ENCODE data around the gene LRBA. TPM values are rescaled to one million over a fixed set of nuclear protein-coding genes. Genes with fewer than 3 reads are reported as not detected.

Gene LRBA
- total and polyA plus RNA-seq, 2 of the 4 experiments (the other 2 are of a cell fraction), result 10.2 to 51.6 TPM

DNA sequence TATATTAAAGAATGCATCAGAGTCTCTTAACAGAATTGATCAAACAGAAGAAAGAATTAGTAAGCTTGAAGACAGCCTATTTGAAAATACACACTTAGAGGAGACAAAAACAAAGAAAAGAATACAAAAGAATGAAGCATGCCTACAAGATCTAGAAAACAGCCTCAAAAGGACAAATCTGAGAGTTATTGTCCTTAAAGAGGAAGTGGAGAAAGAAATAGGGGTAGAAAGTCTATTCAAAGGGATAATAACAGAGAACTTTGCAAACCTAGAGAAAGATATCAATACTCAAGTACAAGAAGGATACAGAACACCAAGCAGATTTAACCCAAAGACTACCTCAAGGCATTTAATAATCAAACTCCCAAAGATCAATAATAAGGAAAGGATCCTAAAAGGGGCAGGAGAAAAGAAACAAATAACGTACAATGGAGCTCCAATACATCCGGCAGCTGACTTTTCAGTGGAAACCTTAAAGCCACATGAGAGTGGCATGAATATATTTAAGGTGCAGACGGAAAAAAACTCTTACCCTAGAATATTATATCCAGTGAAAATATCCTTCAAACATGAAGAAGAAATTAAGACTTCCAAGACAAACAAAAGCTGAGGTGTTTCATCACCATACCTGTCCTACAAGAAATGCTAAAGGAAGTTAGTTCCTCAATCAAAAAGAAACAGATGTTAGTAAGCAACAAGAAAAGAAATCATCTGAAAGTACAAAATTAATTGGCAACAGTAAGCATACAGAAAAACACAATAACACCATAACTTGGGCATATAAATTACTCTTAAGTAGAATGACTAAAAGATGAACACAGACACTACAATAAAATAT is 36.1 kb downstream of the LRBA start:
- ChIA-PET CTCF (no interaction called here), POLR2A (ENCODE audit: unreplicated experiment) (no interaction called here)
- no peak overlapping the region for H3K14ac ChIP-seq (replicated peaks; ENCODE audit: low read depth, low read length)
- H3K27ac ChIP-seq (ENCODE audit: insufficient read depth, low read length), result no peak overlapping the region
- H2BK5ac ChIP-seq (ENCODE audit: low read depth, low read length, poor library complexity, severe bottlenecking), result no peak overlapping the region
- H3K9me3 ChIP-seq (ENCODE audit: control insufficient read depth, insufficient read depth, low read length), result no peaks in the 10 kb centered on the region
- H2BK20ac ChIP-seq (ENCODE audit: low read depth, low read length), result no peak overlapping the region
- no peak overlapping the region for H2AK5ac ChIP-seq (ENCODE audit: low read depth, low read length)
- H4K5ac ChIP-seq (ENCODE audit: low read depth, low read length), result no peak overlapping the region
- TF ChIP-seq MAFK (IDR thresholded peaks at IDR 0.05; ENCODE audit: low read depth, low read length) (no peak), RCOR1 (IDR thresholded peaks at IDR 0.05; ENCODE audit: insufficient replicate concordance, low read length) (no peak), FOS (IDR thresholded peaks at IDR 0.05; ENCODE audit: low read depth, low read length) (no peak), NFE2L2 (IDR thresholded peaks at IDR 0.05; ENCODE audit: low read depth, low read length) (no peak), BHLHE40 (IDR thresholded peaks at IDR 0.05; ENCODE audit: low read depth, low read length) (no peak), SMC3 (IDR thresholded peaks at IDR 0.05; ENCODE audit: low read depth, low read length) (no peak), RAD21 (IDR thresholded peaks at IDR 0.05; ENCODE audit: low read length) (no peak), MXI1 (IDR thresholded peaks at IDR 0.05; ENCODE audit: borderline replicate concordance, low read depth, low read length) (no peak), MAZ (IDR thresholded peaks at IDR 0.05; ENCODE audit: borderline replicate concordance, low read depth, low read length) (no peak), CHD1 (IDR thresholded peaks at IDR 0.05; ENCODE audit: low read depth, low read length) (no peak), POLR2A (IDR thresholded peaks at IDR 0.05; ENCODE audit: low read depth, low read length) (no peak), RFX5 (IDR thresholded peaks at IDR 0.05; ENCODE audit: low read depth, low read length) (no peak)
- TF ChIP-seq, protein P1, sequence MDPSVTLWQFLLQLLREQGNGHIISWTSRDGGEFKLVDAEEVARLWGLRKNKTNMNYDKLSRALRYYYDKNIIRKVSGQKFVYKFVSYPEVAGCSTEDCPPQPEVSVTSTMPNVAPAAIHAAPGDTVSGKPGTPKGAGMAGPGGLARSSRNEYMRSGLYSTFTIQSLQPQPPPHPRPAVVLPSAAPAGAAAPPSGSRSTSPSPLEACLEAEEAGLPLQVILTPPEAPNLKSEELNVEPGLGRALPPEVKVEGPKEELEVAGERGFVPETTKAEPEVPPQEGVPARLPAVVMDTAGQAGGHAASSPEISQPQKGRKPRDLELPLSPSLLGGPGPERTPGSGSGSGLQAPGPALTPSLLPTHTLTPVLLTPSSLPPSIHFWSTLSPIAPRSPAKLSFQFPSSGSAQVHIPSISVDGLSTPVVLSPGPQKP (IDR thresholded peaks at IDR 0.05; ENCODE audit: borderline replicate concordance, low read depth, low read length), result no peak
- TF ChIP-seq, protein P2, sequence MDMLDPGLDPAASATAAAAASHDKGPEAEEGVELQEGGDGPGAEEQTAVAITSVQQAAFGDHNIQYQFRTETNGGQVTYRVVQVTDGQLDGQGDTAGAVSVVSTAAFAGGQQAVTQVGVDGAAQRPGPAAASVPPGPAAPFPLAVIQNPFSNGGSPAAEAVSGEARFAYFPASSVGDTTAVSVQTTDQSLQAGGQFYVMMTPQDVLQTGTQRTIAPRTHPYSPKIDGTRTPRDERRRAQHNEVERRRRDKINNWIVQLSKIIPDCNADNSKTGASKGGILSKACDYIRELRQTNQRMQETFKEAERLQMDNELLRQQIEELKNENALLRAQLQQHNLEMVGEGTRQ (IDR thresholded peaks at IDR 0.05; ENCODE audit: low read depth, low read length), result no peak
- TF ChIP-seq, protein P3, sequence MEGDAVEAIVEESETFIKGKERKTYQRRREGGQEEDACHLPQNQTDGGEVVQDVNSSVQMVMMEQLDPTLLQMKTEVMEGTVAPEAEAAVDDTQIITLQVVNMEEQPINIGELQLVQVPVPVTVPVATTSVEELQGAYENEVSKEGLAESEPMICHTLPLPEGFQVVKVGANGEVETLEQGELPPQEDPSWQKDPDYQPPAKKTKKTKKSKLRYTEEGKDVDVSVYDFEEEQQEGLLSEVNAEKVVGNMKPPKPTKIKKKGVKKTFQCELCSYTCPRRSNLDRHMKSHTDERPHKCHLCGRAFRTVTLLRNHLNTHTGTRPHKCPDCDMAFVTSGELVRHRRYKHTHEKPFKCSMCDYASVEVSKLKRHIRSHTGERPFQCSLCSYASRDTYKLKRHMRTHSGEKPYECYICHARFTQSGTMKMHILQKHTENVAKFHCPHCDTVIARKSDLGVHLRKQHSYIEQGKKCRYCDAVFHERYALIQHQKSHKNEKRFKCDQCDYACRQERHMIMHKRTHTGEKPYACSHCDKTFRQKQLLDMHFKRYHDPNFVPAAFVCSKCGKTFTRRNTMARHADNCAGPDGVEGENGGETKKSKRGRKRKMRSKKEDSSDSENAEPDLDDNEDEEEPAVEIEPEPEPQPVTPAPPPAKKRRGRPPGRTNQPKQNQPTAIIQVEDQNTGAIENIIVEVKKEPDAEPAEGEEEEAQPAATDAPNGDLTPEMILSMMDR (conservative IDR thresholded peaks at IDR 0.05; ENCODE audit: low read depth, low read length), result no peak
- H3K4ac ChIP-seq (ENCODE audit: low read depth, low read length), result no peak overlapping the region
- H4K8ac ChIP-seq (ENCODE audit: low read depth in 2 of 2, low read length in 2 of 2), result no peak overlapping the region
- no peak overlapping the region for H3K9ac ChIP-seq (ENCODE audit: low read depth, low read length)
- no peak overlapping the region for H3K18ac ChIP-seq (ENCODE audit: low read depth, low read length)
- no peak overlapping the region for H3K4me2 ChIP-seq (ENCODE audit: low read depth, low read length)
- no peaks in the 10 kb centered on the region for H4K20me1 ChIP-seq (ENCODE audit: insufficient read depth, low read length)
- H2AFZ ChIP-seq (replicated peaks; ENCODE audit: low read length, poor library complexity), result no peak overlapping the region
- H3K36me3 ChIP-seq (ENCODE audit: control insufficient read depth, insufficient read depth, low read length), result no peaks in the 10 kb centered on the region
- no peaks in the 10 kb centered on the region for H3K4me1 ChIP-seq (ENCODE audit: control insufficient read depth, insufficient read depth, low read length)
- no peak overlapping the region for H4K91ac ChIP-seq (ENCODE audit: insufficient read depth, low read depth, low read length)
- ATAC-seq (ENCODE audit: low read depth) (no peak), DNase-seq (no peak)
- H3K27me3 ChIP-seq (ENCODE audit: control insufficient read depth, insufficient read depth, low read length), result no peaks in the 10 kb centered on the region
- H2BK15ac ChIP-seq (ENCODE audit: low read depth, low read length), result no peak overlapping the region
- no CpG with 5 or more reads among the region's 3 CpGs for WGBS, 2 experiments (ENCODE audit: extremely low coverage in 2 of 2, insufficient read length in 1 of 2)
- intact Hi-C loops (cut with micrococcal nuclease) (no loop called here), dilution Hi-C loops (cut with HindIII; ENCODE audit: low sequenced_read_pairs, unreplicated experiment) (no loop called here), in situ Hi-C loops (cut with MboI; ENCODE audit: low sequenced_read_pairs) (no loop called here)
- H3K23ac ChIP-seq (ENCODE audit: low read depth, low read length), result no peak overlapping the region
- H2AK9ac ChIP-seq (replicated peaks; ENCODE audit: low read depth, low read length, poor library complexity), result no peak overlapping the region
- peaks cover 0 to 4% of the 10 kb centered on the region in 2 experiments; a peak in 1 of 4 replicates for H3K79me1 ChIP-seq (ENCODE audit: low read depth in 1 of 2, low read length in 2 of 2)
- no TSS peak for BruUV-seq (replicated peaks)
- no peak overlapping the region for H3K4me3 ChIP-seq (ENCODE audit: insufficient read depth, low read depth, low read length)
- no peak overlapping the region for H3K56ac ChIP-seq (ENCODE audit: extremely low read depth, insufficient read depth, low read length)
- H2BK120ac ChIP-seq (ENCODE audit: low read depth, low read length), result no peak overlapping the region
- no peaks in the 10 kb centered on the region for H3K9me1 ChIP-seq (ENCODE audit: insufficient read depth, low read length)
